ENCODE data around the gene KIF21A. TPM values are rescaled to one million over a fixed set of nuclear protein-coding genes. Genes with fewer than 3 reads are reported as not detected.

The KIF21A gene
- total and polyA plus RNA-seq, 2 of the 13 experiments (the other 11 are each of a cell fraction or from before 2014, with no cell fraction given): 20.6 to 39.7 TPM

DNA sequence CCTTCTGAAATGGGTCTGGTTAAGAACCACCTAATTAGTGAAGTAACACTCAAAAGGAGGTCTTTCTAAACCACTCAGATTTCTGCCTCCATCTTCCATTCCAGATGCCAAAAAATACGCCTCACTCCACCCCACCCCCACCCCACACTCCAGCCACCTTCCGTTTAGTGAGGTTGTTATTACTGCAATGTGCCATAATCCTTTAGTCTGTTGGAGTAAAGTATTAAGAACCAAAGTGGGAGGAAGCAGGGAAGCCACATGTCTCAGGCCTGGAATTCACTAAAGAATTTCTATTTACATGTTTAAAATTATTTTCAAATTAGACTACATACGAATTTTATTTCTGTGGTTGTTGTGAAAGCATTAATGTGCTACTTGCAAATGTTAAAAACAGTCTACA, 7.4 kb downstream of the KIF21A start:
- WGBS (ENCODE audit: low lambda C conversion rate): 84% methylated on average over 3 of the region's 3 CpGs
- Histone ChIP-seq H3K9ac (ENCODE audit: insufficient read depth, low read depth, low read length) (no peak overlapping the region), H3K4me3 (replicated peaks in 1 of 3; ENCODE audit: insufficient read depth in 1 of 3, low read depth in 2 of 3, low read length in 3 of 3) (no peak overlapping the region), H4K20me1 (ENCODE audit: insufficient read depth, low read length) (no peaks in the 10 kb centered on the region), H3K9me3 (ENCODE audit: low read length) (no peaks in the 10 kb centered on the region), H3K27me3 (ENCODE audit: control insufficient read depth in 1 of 2, insufficient read depth in 2 of 2, low read length in 2 of 2) (no peaks in the 10 kb centered on the region), H3K4me2 (ENCODE audit: low read depth, low read length) (no peak overlapping the region), H3K79me2 (ENCODE audit: insufficient read depth, low read length) (peaks cover 75% of the 10 kb centered on the region), H2AFZ (ENCODE audit: low read length) (no peak overlapping the region), H3K27ac (ENCODE audit: extremely low read length, insufficient read depth, low read length) (no peak overlapping the region), H3K4me1 (ENCODE audit: insufficient read depth, low read length) (peaks cover 21% of the 10 kb centered on the region), H3K36me3 (replicated peaks in 1 of 2; ENCODE audit: control insufficient read depth in 1 of 2, insufficient read depth in 2 of 2, low read length in 2 of 2) (no peaks in the 10 kb centered on the region)
- in situ Hi-C loops (cut with HindIII; ENCODE audit: extremely low pct_ligation_motif_present, low pct_unique_long_range_greater_than_20kb) (no loop called here), intact Hi-C loops (cut with micrococcal nuclease; ENCODE audit: unreplicated experiment) (no loop called here)
- POLR2A ChIA-PET: no interaction called here
- CTCF ChIA-PET (ENCODE audit: low intra/inter-chr PET ratio, low total read pairs): no interaction called here
- no TSS peak for BruUV-seq (replicated peaks)
- DNase-seq (ENCODE audit: low spot score) (no peak), FAIRE-seq (no peak), ATAC-seq (no peak)
- no peak for TF ChIP-seq CENPBD1 (CRISPR knock-in tag; IDR thresholded peaks at IDR 0.05; ENCODE audit: borderline replicate concordance, low read depth)
- TF ChIP-seq RNF219 (CRISPR knock-in tag; IDR thresholded peaks at IDR 0.05): no peak
- no peak for TF ChIP-seq EZH2 (conservative IDR thresholded peaks at IDR 0.05; ENCODE audit: low read depth, low read length)
- TF ChIP-seq SOX13 (IDR thresholded peaks at IDR 0.05): no peak
- TF ChIP-seq SOX13 (CRISPR knock-in tag; conservative IDR thresholded peaks at IDR 0.05 in 1 of 2, IDR thresholded peaks at IDR 0.05 in 1 of 2): no peak
- TF ChIP-seq SYNCRIP (IDR thresholded peaks at IDR 0.05; ENCODE audit: insufficient read depth, low read depth, low read length): no peak
- TF ChIP-seq NFE2 (CRISPR knock-in tag; IDR thresholded peaks at IDR 0.05): no peak
- TF ChIP-seq ZNF350 (CRISPR knock-in tag; IDR thresholded peaks at IDR 0.05; ENCODE audit: borderline replicate concordance, low read depth): no peak
- TF ChIP-seq, protein P1, sequence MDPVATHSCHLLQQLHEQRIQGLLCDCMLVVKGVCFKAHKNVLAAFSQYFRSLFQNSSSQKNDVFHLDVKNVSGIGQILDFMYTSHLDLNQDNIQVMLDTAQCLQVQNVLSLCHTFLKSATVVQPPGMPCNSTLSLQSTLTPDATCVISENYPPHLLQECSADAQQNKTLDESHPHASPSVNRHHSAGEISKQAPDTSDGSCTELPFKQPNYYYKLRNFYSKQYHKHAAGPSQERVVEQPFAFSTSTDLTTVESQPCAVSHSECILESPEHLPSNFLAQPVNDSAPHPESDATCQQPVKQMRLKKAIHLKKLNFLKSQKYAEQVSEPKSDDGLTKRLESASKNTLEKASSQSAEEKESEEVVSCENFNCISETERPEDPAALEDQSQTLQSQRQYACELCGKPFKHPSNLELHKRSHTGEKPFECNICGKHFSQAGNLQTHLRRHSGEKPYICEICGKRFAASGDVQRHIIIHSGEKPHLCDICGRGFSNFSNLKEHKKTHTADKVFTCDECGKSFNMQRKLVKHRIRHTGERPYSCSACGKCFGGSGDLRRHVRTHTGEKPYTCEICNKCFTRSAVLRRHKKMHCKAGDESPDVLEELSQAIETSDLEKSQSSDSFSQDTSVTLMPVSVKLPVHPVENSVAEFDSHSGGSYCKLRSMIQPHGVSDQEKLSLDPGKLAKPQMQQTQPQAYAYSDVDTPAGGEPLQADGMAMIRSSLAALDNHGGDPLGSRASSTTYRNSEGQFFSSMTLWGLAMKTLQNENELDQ (CRISPR knock-in tag; IDR thresholded peaks at IDR 0.05; ENCODE audit: borderline replicate concordance): no peak
